WTC11 (cell line): ENCODE measurements around the gene C18orf32. TPM values are rescaled to one million over a fixed set of nuclear protein-coding genes. Genes with fewer than 3 reads are reported as not detected.
A peak's percentile ranks its signal among the peaks of the same experiment; 100 is the strongest.

ENCODE experiments used
- ATAC-seq: fragments of 200-7000 bp; cut with Tn5 transposase; 2 replicates; pipeline ENCODE4 v1.10.0; 2021; ENCODE audit warnings: mild to moderate bottlenecking, moderate library complexity
- CTCF ChIA-PET: fragments of 300-600 bp; sonication (Branson Sonifier 250); formaldehyde crosslinking; loops from one replicate; lab custom pipeline; 2021; ENCODE audit warnings: antibody characterized with exemption; lab: Charles Lee
- POLR2A ChIA-PET: fragments of 350-600 bp; sonication (Branson Sonifier 250); formaldehyde crosslinking; loops from one replicate; lab custom pipeline; 2021; ENCODE audit warnings: antibody characterized with exemption; lab: Charles Lee
- DNase-seq: peaks from one replicate; pipeline ENCODE4 v3.0.0; 2021; ENCODE audit warnings: low spot score
- H3K27ac Mint-ChIP-seq: 2 replicates; pipeline ENCODE4 v1.8.0; 2021; ENCODE audit warnings: mixed read lengths
- H3K27me3 Mint-ChIP-seq: 2 replicates; pipeline ENCODE4 v1.8.0; 2021; ENCODE audit warnings: low read depth, mild to moderate bottlenecking, moderate library complexity, mixed read lengths
- H3K36me3 Mint-ChIP-seq: 2 replicates; pipeline ENCODE4 v1.8.0; 2021; ENCODE audit warnings: mixed read lengths
- H3K4me1 Mint-ChIP-seq: 2 replicates; pipeline ENCODE4 v1.8.0; 2022; ENCODE audit warnings: mixed read lengths
- H3K4me3 Mint-ChIP-seq: 2 replicates; pipeline ENCODE4 v1.8.0; 2021; ENCODE audit warnings: mild to moderate bottlenecking, moderate library complexity, mixed read lengths
- H3K9me3 Mint-ChIP-seq: 2 replicates; pipeline ENCODE4 v1.8.0; 2021; ENCODE audit warnings: mixed read lengths
- ATF1 ChIP-seq: sonication (generic); formaldehyde crosslinking; IDR thresholded peaks from 2 replicates; pipeline ENCODE4 v1.8.1; 2023; ENCODE audit warnings: mild to moderate bottlenecking, moderate library complexity, missing genetic modification reagents
- ATF2 ChIP-seq: sonication (generic); formaldehyde crosslinking; IDR thresholded peaks from 2 replicates; pipeline ENCODE4 v1.8.1; 2022; ENCODE audit warnings: low read depth, missing genetic modification reagents, borderline replicate concordance
- E2F5 ChIP-seq: sonication (generic); formaldehyde crosslinking; IDR thresholded peaks from 2 replicates; pipeline ENCODE4 v1.8.1; 2022; ENCODE audit warnings: mild to moderate bottlenecking, moderate library complexity, missing genetic modification reagents
- ESRRA ChIP-seq: sonication (generic); formaldehyde crosslinking; IDR thresholded peaks from 2 replicates; pipeline ENCODE4 v1.8.1; 2022; ENCODE audit warnings: mild to moderate bottlenecking, missing genetic modification reagents, borderline replicate concordance
- JAZF1 ChIP-seq: fragments of 250-450 bp; sonication (Bioruptor Pico); IDR thresholded peaks from 2 replicates; pipeline ENCODE4 v1.9.0; 2021; ENCODE audit warnings: moderate library complexity, mild to moderate bottlenecking, inconsistent platforms
- MAX ChIP-seq: sonication (generic); formaldehyde crosslinking; IDR thresholded peaks from 2 replicates; pipeline ENCODE4 v1.8.0; 2022; ENCODE audit warnings: mild to moderate bottlenecking, missing genetic modification reagents
- MLX ChIP-seq: sonication (generic); formaldehyde crosslinking; IDR thresholded peaks from 2 replicates; pipeline ENCODE4 v1.8.1; 2023; ENCODE audit warnings: mild to moderate bottlenecking, missing genetic modification reagents, moderate library complexity
- MYBL2 ChIP-seq: sonication (generic); formaldehyde crosslinking; IDR thresholded peaks from 2 replicates; pipeline ENCODE4 v1.8.1; 2023; ENCODE audit warnings: mild to moderate bottlenecking, moderate library complexity, missing genetic modification reagents
- ZNF121 ChIP-seq: sonication (generic); formaldehyde crosslinking; IDR thresholded peaks from 2 replicates; pipeline ENCODE4 v1.8.0; 2023; ENCODE audit warnings: missing genetic modification reagents
- ZNF232 ChIP-seq: sonication (generic); formaldehyde crosslinking; IDR thresholded peaks from 2 replicates; pipeline ENCODE4 v1.8.0; 2022; ENCODE audit warnings: mild to moderate bottlenecking, missing genetic modification reagents
- ZNF317 ChIP-seq: sonication (generic); formaldehyde crosslinking; IDR thresholded peaks from 2 replicates; pipeline ENCODE4 v1.8.1; 2023; ENCODE audit warnings: low read depth, mild to moderate bottlenecking, moderate library complexity, missing genetic modification reagents, borderline replicate concordance
- ZNF396 ChIP-seq: fragments of 250-450 bp; sonication (Bioruptor Pico); IDR thresholded peaks from 2 replicates; pipeline ENCODE4 v1.8.0; 2021; ENCODE audit warnings: mild to moderate bottlenecking, moderate library complexity, borderline replicate concordance
- ZNF423 ChIP-seq: fragments of 250-450 bp; sonication (Bioruptor Pico); IDR thresholded peaks from 2 replicates; pipeline ENCODE4 v2.1.2; 2022; ENCODE audit warnings: mild to moderate bottlenecking, moderate library complexity
- ZNF425 ChIP-seq: fragments of 250-450 bp; sonication (Bioruptor Pico); conservative IDR thresholded peaks from 2 replicates; pipeline ENCODE4 v1.9.0; 2021; ENCODE audit warnings: mild to moderate bottlenecking
- ZNF512 ChIP-seq: sonication (generic); formaldehyde crosslinking; IDR thresholded peaks from 2 replicates; pipeline ENCODE4 v1.8.1; 2022; ENCODE audit warnings: missing genetic modification reagents, borderline replicate concordance
- total RNA-seq: library from RNA; stranded (reverse); gene quantifications from 3 replicates; pipeline ENCODE4 v1.2.3, GENCODE V29; 2021

C18orf32 gene
- total RNA-seq, 1 experiment from 2014 or later, result 32.1 TPM

GRCh38 chr18:49500201-49500921 lies 13.3 kb upstream of the C18orf32 start:
- TF ChIP-seq ZNF423 (peak; percentile 13; the same call in 1 of the 2 replicates), MLX (CRISPR knock-in tag) (no peak)
- Mint-ChIP-seq H3K27ac (peak overlapping the region; percentile 76; the same call in 1 of the 2 replicates), H3K36me3 (no peaks in the 10 kb centered on the region), H3K4me3 (peak overlapping the region; percentile 38), H3K9me3 (no peaks in the 10 kb centered on the region), H3K27me3 (no peaks in the 10 kb centered on the region), H3K4me1 (peaks cover 32% of the 10 kb centered on the region)
- ChIA-PET CTCF (interaction anchor here (0.6 to 2.6 kb wide), 7 partner anchors 10 to 1041 kb away, joined by 3 to 17 read pairs (median 3); partner anchors contain the start of gene C18orf32), POLR2A (interaction anchor here (1.7 kb wide), 1 partner anchor 35 kb away, joined by 4 read pairs; no protein-coding TSS in a partner anchor)
- DNase-seq (no peak), ATAC-seq (peak; percentile 76)

- Mint-ChIP-seq H3K36me3 (no peaks in the 10 kb centered on the region), H3K27ac (no peak overlapping the region), H3K9me3 (no peaks in the 10 kb centered on the region), H3K4me3 (peak overlapping the region; percentile 29), H3K4me1 (peaks cover 41% of the 10 kb centered on the region), H3K27me3 (no peaks in the 10 kb centered on the region)
- ChIA-PET CTCF (no interaction called here), POLR2A (interaction anchor here (1.6 kb wide), 1 partner anchor 12 kb away, joined by 4 read pairs; the partner anchor contains the start of gene C18orf32)
- peak; percentile 57; the same call in 1 of the 2 replicates for TF ChIP-seq ZNF121
- no peak for TF ChIP-seq MAX (CRISPR knock-in tag)
- ATAC-seq (peak; percentile 51), DNase-seq (peak; percentile 19)
These were observed 12.1 kb upstream of the C18orf32 start for GRCh38 chr18:49499046-49499637.

GRCh38 chr18:49495480-49495879 lies 8.4 kb upstream of the C18orf32 start:
- H3K4me1 Mint-ChIP-seq, result peaks cover 60% of the 10 kb centered on the region
- H3K4me3 Mint-ChIP-seq, result no peak overlapping the region
- CTCF ChIA-PET, result interaction anchor here (0.9 to 1.9 kb wide), 4 partner anchors 16 to 363 kb away, joined by 3 to 10 read pairs (median 4); no protein-coding TSS in a partner anchor
- no peak overlapping the region for H3K27ac Mint-ChIP-seq
- no peaks in the 10 kb centered on the region for H3K27me3 Mint-ChIP-seq
- POLR2A ChIA-PET, result interaction anchor here (2.3 kb wide), 1 partner anchor 8 kb away, joined by 6 read pairs; the partner anchor contains the start of gene C18orf32
- no peaks in the 10 kb centered on the region for H3K9me3 Mint-ChIP-seq
- no peak for DNase-seq
- 0 out of 2 replicates have a peak, but pooled peaks have one; percentile 37 for TF ChIP-seq ZNF512 (CRISPR knock-in tag)
- TF ChIP-seq ZNF232 (CRISPR knock-in tag), result no peak
- H3K36me3 Mint-ChIP-seq, result peaks cover 18% of the 10 kb centered on the region
- ATAC-seq, result no peak

GRCh38 chr18:49495076-49495475 lies 8.0 kb upstream of the C18orf32 start:
- peaks cover 60% of the 10 kb centered on the region for H3K4me1 Mint-ChIP-seq
- CTCF ChIA-PET, result interaction anchor here (0.9 to 1.9 kb wide), 3 partner anchors 16 to 364 kb away, joined by 3 to 10 read pairs (median 4); no protein-coding TSS in a partner anchor
- TF ChIP-seq MYBL2 (CRISPR knock-in tag), result no peak
- TF ChIP-seq ZNF317 (CRISPR knock-in tag), result no peak
- no peak for TF ChIP-seq ZNF425 (CRISPR knock-in tag)
- TF ChIP-seq JAZF1 (CRISPR knock-in tag), result no peak
- TF ChIP-seq ZNF396 (CRISPR knock-in tag), result no peak
- TF ChIP-seq ESRRA, result no peak
- no peak for TF ChIP-seq ATF2 (CRISPR knock-in tag)
- TF ChIP-seq E2F5, result no peak
- no peak for TF ChIP-seq ATF1

More at GRCh38 chr18:49495076-49495475, 8.0 kb upstream of the C18orf32 start:
- Mint-ChIP-seq H3K9me3 (no peaks in the 10 kb centered on the region), H3K4me3 (no peak overlapping the region), H3K27ac (no peak overlapping the region), H3K36me3 (peaks cover 22% of the 10 kb centered on the region), H3K27me3 (no peaks in the 10 kb centered on the region)
- ATAC-seq (peak; percentile 20), DNase-seq (no peak)
- POLR2A ChIA-PET, result interaction anchor here (2.3 kb wide), 1 partner anchor 8 kb away, joined by 6 read pairs; the partner anchor contains the start of gene C18orf32
